Bone marrow (tissue), 2 donors: Measurements from ENCODE around the gene LILRA2.
A peak's percentile ranks its signal among the peaks of the same experiment; 100 is the strongest.
"Not testable (repeated sequence)": the region's sequence is repeated elsewhere in the genome, so short reads cannot be mapped to it uniquely, and the experiment has no call there.

Experiments used
- DNase-seq, 2 donors: peaks; one replicate each; lab custom pipeline; 2025; lab: John Stamatoyannopoulos, UW

LILRA2 gene

DNA sequence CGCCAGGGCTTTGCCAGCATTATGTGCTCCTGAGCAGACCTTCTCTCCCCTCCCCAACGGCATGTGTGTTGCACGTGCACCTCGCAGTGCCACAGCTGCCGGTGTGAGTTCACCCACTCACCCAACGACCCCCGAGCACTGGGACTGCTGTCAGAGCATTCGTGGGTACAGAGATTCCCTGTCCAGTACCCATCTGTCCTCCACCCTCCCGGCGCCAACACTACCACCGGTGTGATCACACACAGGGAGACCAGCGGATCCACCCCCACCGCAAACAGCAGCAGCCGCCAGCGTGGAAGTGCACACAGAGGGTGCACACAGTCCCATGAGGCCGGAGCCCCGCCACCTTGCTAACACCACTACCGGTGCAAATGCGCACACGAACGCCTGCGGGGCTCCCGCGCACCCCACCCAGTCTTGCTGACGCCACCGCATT lies 35.8 kb downstream of the LILRA2 start:
- DNase-seq, result no peak

DNA sequence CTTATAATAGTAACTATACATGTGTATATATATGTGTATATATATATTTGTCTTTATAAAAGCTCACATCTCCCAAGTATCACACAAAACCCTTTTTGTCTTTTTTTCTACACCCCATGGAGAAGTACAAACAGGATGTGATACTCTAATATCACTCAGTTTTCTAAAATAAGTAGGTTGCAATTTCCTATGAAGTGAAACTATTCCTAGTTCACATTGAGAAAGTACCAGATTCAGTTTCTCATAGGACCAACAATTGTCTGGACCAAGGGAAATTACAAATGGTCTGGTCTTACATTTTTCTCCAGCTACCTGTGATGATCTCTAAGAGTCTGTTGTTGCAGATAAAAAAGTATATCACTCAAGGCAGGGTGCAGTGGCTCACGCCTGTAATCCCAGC lies 38.8 kb downstream of the LILRA2 start:
- no peak for DNase-seq

DNA sequence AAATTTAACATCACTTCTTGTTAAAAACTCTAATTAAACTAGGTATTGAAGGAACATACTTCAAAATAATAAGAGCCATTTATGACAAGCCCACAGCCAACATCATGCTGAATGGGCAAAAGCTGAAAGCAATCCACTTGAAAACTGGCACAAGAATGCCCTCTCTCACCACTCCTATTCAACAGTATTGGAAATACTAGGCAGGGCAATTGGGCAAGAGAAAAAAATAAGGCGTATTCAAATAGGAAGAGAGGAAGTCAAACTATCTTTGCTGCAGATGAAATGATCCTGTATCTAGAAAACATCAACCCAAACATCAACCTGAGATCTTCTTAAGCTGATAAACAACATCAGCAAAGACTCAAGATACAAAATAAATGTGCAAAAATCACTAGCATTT lies 41.1 kb downstream of the LILRA2 start:
- no peak for DNase-seq

DNA sequence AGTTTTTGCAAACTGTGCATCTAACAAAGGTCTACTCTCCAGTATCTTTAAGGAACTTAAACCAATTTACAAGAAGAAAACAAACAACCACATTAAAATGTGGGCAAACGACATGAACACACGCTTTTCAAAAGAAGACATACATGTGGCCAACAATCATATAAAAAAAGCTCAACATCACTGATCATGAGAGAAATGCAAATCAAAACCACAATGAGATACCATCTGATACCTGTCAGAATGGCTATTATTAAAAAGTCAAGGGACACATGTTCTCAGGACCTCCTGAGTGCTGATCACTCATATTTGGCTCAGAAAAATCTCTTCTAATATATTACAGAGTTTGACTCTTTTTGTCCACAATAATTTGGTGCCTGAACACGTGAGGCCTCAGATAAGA lies 42.5 kb downstream of the LILRA2 start:
- no peak for DNase-seq

DNA sequence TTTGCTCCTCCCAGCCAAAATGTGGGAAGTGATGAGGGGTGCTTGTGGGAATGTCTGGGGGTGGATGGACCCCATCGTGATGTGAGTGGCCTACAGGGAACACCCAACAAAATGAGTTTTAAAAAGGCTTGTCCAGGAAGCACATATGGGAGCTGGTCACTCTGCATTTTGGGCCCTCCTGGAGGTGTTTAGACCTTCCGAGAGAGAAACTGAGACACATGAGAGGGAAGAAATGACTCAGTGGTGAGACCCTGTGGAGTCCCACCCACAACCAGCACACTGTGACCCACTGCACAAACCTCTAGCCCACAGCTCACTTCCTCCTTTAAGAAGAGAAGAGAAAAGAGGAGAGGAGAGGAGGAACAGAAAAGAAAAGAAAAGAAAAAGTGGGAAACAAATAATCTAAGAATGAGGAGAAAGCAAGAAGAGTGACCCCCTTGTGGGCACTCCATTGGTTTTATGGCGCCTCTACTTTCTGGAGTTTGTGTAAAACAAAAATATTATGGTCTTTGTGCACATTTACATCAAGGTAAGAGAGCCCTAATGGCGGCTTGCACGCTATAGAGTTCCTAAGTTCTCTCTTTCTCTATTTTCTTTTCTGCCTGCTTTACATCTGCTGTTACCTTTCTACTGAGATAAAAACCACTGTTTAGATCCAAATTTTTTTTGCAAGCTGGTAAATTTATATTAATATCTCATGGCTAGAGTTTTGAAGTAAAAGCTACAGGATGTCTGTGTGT lies 43.4 kb downstream of the LILRA2 start:
- no peak for DNase-seq

DNA sequence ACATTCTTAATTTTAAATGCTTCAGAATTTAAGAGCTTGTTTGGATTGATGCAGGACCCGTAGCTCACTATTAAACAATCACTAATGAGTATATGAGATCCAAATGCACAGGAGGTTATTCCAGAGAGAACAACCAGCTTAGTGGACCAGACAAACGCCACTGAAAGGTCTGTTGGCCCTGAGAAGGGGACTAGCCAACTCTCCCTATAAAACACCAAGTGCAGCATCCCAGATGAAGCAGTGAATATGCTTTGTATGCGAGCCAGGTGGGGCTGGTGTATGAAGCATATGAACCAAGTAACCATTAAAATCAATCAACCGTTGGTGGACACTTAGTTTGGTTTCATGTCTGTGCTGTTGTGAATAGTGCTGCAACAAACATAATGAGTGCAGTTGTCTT lies 46.9 kb downstream of the LILRA2 start:
- no peak for DNase-seq

DNA sequence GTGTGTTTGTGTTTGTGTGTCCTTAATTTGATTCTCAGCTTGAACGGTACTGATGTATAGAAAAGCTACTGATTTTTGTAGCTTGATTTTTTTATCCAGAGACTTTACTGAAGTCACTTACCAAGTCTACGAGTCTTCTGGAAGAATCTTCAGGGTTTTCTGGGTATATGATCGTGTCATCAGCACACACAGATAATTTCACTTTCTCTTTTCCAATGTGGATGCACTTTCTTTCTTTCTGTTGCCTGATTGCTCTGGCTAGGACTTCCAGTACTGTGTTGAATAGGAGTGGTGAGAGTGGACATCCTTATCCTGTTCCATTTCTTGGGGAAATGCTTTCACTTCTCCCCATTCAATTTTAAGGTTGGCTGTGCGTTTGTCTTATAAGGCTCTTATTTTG lies 48.8 kb downstream of the LILRA2 start:
- DNase-seq, result peak in 1 of 2 donors; percentile 48

DNA sequence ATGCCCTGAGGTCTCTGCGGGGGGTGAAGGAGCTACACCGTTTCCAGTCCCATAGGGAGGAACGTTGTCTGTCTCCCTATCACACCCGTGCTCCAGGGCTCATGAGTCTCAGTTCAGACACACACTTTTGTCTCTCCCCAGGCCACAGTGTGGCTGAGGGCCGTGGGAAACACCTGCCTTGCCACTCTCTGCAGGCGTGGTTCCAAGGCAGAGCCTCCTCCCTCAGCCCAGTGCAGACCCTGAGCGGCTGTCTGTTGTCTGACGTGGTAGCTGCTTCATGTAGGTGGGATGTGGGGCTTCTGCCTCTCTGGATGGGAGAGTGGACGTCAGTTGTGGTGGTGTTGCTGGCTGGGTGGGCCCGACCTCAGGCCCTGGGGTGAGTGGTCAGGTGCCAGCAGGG lies 50.6 kb downstream of the LILRA2 start:
- DNase-seq, result not testable (repeated sequence)

DNA sequence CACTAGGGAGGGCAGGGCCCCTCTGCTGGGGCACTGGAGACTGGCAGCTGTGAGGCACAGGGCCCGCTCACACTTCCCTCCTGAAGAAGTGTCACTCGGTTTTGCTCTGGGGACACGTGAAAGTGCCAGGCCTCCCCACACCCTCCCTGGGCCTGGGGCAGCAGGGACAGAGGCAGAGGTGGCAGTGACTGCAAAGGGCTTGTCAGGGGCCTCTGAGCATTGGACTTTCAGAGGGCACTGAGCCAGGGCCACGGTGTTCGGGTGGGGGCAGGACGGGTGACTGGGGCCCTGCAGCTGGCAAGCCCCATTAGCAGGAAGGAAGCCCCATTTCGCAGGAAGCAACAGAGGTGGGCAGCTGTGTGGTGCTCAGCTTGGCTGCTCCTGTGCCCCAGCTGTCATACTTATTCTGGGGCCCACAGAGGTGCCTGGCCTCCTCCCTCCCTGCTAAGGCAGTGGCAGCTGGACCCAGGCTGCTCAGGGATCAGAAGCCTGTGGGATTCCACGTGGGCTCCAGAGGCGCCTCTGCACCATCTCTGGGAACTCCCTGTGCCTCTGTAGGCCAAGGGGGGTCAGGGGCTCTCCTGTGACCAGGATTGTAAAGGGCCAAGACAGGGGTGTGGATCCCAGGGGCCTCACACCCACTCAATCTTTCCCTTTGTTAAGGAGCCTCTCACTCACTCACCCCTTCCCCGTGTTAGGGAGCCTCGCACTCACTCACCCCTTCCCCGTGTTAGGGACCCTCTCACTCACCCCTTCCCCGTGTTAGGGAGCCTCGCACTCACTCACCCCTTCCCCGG lies 51.5 kb downstream of the LILRA2 start:
- DNase-seq, result peak in 1 of 2 donors; percentile 20

DNA sequence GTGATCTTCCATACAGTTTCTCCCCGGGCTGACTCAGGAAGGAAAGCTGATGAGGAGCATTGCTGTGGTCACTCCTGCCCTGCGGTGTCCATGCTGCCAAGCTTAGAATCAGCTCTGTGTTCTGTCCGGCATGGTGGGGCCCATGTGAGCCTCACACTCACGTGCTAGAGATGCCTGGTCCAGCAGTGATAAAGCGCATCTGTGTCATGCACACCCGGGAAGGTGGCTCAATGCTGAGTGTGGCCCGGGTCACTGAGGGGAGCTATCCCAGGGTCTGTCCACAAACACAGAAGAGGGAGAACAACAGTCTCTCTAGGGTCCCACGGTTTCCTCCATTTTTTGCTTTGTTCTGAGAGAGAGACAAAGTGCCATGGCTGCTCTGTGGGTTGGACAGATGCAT lies 53.2 kb downstream of the LILRA2 start:
- no peak for DNase-seq

DNA sequence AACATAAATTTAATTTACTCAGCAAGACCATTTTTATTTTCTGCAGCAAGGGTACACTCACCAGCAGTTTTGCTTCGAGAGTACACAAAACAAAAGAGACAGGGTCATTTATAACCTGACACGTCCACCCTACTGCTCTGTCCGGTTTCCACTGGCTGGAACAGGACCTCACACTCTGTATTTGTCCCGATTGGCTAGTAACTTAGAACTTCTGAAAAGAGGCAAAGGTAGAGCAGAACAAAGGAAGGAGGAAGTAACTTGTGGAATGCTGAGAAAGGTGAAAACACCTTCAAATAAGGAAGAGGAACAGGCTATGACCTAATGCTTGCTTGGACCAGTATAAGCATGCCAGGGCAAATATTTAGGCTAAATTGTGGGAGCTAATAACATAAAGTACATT lies 54.3 kb downstream of the LILRA2 start:
- not testable (repeated sequence) for DNase-seq

DNA sequence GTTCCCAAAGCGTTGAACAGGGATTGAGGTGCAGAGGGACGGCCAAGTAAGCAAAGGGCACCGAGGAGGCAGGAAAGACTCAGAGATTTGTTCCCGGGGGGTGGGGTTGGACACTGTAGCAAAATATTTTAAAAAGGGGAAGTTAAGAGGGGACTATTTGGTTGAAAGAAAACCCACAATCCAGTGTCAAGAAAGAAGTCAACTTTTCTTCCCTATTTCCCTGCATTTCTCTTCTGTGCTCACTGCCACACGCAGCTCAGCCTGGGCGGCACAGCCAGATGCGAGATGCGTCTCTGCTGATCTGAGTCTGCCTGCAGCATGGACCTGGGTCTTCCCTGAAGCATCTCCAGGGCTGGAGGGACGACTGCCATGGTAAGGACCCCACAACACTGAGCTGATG lies 56.7 kb downstream of the LILRA2 start, which contains the start of gene LILRB1:
TSS of gene LILRB1 (plus strand) at position 223 of the 400 bp plus-strand sequence. CDS start 590 bp downstream, outside the sequence.
- DNase-seq, result peak; percentile 40 to 61

DNA sequence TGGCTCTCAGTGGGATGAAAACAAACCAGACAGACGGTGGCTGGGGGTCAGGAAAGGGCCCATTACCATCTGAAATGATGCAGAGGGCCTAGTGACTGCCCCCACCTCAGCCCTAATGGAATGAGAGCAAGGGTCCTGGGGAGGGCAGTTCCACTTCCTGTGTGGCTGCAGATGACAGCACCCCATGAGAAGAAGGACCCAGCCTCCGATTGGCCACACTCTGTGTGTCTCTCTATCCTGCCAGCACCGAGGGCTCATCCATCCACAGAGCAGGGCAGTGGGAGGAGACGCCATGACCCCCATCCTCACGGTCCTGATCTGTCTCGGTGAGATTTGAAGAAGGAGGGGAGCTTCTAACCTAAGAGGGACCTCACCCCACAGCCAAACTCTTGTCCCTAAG lies 57.2 kb downstream of the LILRA2 start:
- DNase-seq, result no peak

DNA sequence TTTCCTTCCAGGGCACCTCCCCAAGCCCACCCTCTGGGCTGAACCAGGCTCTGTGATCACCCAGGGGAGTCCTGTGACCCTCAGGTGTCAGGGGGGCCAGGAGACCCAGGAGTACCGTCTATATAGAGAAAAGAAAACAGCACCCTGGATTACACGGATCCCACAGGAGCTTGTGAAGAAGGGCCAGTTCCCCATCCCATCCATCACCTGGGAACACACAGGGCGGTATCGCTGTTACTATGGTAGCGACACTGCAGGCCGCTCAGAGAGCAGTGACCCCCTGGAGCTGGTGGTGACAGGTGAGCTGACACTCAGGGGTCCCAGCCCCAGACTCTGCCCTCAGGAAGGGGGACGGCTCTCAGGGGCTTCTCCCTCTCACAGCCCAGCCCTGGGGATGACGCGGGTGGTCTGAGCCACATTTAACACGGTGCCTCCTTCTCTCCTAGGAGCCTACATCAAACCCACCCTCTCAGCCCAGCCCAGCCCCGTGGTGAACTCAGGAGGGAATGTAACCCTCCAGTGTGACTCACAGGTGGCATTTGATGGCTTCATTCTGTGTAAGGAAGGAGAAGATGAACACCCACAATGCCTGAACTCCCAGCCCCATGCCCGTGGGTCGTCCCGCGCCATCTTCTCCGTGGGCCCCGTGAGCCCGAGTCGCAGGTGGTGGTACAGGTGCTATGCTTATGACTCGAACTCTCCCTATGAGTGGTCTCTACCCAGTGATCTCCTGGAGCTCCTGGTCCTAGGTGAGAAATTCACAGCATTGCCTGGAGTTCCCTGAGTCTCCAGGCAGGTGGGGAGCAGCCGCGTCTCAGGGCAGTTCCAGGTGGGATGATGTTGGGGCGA lies 58.1 kb downstream of the LILRA2 start:
- DNase-seq, result not testable (repeated sequence)

DNA sequence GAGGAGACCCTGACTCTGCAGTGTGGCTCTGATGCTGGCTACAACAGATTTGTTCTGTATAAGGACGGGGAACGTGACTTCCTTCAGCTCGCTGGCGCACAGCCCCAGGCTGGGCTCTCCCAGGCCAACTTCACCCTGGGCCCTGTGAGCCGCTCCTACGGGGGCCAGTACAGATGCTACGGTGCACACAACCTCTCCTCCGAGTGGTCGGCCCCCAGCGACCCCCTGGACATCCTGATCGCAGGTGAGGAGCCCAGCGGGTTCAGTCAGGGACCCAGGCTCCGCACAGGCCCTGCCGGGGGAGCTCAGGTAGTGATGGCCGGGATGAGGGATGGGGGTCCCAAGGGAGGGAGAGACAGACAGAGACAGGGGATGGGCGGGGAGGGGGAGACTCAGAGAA lies 58.9 kb downstream of the LILRA2 start:
- not testable (repeated sequence) for DNase-seq

DNA sequence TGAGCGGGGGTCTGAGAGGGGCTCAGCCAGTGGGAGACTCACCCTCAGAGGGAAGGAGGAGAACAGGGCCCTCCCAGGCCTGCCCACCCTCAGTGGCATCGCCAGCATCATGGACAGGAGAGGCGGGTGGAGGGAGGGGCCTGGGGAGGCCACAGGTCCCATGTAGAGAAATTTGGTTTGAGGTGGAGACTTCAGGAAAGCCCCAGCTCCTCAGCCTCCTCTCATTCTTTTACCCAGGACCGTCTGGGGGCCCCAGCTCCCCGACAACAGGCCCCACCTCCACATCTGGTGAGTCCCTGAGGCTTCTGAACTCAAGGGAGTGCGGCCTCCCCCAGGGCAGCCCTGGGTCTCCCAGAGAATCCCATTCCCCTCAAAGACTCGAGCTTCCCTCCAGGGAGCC lies 59.8 kb downstream of the LILRA2 start:
- no peak for DNase-seq

DNA sequence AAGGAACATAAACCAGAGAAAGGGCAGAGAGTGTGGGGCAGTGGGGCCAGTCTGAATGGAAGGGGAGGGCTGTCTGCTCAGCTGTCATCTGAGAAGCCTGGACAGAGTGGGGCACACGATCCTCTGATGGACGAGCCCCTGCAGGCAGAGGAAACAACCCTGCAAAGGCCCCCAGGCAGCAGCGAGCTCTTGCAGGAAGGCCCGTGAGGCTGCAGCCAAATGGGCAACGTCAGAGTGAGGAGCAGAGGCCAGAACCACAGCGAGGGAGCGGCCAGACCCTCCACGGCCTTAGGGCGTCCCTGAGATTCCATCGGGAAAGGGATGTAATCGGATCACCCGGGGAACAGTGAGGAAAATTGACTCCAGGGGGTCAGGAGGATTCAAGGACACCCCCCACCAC lies 62.5 kb downstream of the LILRA2 start:
- not testable (repeated sequence) for DNase-seq

DNA sequence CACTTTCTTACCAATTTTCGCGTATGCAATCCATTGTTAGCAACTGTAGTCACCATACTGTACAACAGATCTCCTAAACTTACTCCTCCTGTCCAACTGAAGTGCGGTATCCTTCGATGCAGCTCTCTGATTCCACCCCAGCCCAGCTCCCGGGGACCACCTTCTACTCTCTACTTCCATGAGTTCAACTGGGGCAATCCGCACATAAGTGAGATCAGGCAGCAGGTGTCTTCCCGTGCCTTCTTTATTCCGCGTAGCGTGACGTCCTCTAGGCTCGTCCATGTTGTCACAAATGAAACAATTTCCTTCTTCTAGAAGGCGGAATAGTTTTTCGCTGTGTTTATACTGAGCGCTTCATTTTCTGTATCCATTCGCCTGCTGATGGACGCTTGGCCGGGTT lies 65.1 kb downstream of the LILRA2 start:
- DNase-seq, result no peak
